B cell (primary cell): ENCODE measurements around the gene CHMP1A.

Experiments
- CTCF ChIP-seq: fragments of 200-600 bp; IDR thresholded peaks from one replicate; pipeline ENCODE4 v1.8.0; 2022; ENCODE audit warnings: antibody characterized with exemption, mild to moderate bottlenecking
- EZH2 ChIP-seq: IDR thresholded peaks from 2 replicates; pipeline ENCODE4 v1.6.1; 2012; ENCODE audit warnings: borderline replicate concordance, low read depth, mild to moderate bottlenecking, moderate library complexity, low read length; ENCODE audit not compliant: insufficient read depth, poor library complexity, severe bottlenecking

GRCh38 chr16:89643769-89644300 is 13.7 kb downstream of the CHMP1A start:
- no peak for TF ChIP-seq CTCF
- TF ChIP-seq EZH2 = no peak
